HG02610 (cell line): ENCODE data around the gene SLC25A14.

Experiments used
- ATAC-seq: cut with Tn5 transposase; IDR thresholded peaks from one replicate; pipeline ENCODE4 v1.9.1; 2021; ENCODE audit warnings: mild to moderate bottlenecking, moderate library complexity; ENCODE audit not compliant: unreplicated experiment

SLC25A14 gene

GRCh38 chrX:130376077-130376476 is 36.4 kb downstream of the SLC25A14 start:
- no peak for ATAC-seq

GRCh38 chrX:130378024-130378669 is 38.4 kb downstream of the SLC25A14 start:
- ATAC-seq: no peak

DNA sequence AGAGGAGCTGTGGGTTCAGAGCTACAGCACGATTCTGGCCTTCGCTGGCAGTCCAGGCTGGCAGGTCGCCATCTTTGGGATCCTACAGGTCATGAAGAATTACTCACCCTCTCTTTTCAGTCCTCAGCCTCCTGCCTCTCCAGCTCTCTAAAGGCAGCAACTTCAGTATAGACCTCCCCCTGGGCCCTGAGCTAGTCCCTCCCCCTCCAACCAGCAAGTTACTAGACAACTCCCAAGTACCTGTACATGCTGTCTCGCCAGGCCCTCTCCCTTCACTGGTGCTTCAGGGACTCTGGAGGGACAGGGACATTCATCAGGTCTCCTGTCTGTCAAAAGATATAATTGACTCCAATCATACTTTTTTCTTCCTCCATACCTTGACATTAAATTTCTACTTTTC is 45.8 kb downstream of the SLC25A14 start, which contains the start of gene GPR119:
Gene GPR119 (minus strand): TSS at position 155 of the 400 bp plus-strand sequence. CDS start 227 bp downstream, outside the sequence.
- no peak for ATAC-seq

DNA sequence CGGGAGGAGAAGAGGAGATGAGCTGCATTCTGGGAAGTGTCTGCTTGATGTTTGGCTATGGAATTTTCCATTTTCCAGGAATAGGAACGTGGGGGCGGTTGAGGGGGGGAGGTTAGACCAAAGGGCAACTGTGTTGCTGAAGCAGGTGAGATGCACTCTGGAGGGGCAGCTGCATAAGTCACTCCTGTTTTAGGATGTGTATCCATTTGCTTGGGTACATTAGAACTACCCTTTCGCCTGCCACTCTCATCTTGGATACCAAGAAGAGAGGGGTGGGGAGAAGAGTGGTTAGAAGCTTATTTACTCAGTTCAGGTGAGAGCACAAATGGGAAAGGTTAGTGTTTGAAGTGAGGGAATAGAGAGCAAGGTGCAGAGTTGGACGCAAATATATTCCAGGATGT is 46.7 kb downstream of the SLC25A14 start:
- no peak for ATAC-seq

- no peak for ATAC-seq
Measured at GRCh38 chrX:130393451-130394074, 53.8 kb downstream of the SLC25A14 start.

- no peak for ATAC-seq
Measured at GRCh38 chrX:130395341-130395740, 55.6 kb downstream of the SLC25A14 start.

GRCh38 chrX:130401415-130402207 is 61.9 kb downstream of the SLC25A14 start, which contains the start of gene RBMX2:
Gene RBMX2, plus strand, starts transcription at chrX:130401987. Its CDS starts 46 bp downstream, at chrX:130402033.
- peak; percentile 94 for ATAC-seq

- ATAC-seq: no peak
Measured at GRCh38 chrX:130402208-130402684, 62.5 kb downstream of the SLC25A14 start.

GRCh38 chrX:130413415-130413814 is 73.7 kb downstream of the SLC25A14 start:
- no peak for ATAC-seq

GRCh38 chrX:130414800-130415199 is 75.1 kb downstream of the SLC25A14 start:
- ATAC-seq: no peak

- ATAC-seq: no peak
Measured at GRCh38 chrX:130415201-130415600, 75.5 kb downstream of the SLC25A14 start.

DNA sequence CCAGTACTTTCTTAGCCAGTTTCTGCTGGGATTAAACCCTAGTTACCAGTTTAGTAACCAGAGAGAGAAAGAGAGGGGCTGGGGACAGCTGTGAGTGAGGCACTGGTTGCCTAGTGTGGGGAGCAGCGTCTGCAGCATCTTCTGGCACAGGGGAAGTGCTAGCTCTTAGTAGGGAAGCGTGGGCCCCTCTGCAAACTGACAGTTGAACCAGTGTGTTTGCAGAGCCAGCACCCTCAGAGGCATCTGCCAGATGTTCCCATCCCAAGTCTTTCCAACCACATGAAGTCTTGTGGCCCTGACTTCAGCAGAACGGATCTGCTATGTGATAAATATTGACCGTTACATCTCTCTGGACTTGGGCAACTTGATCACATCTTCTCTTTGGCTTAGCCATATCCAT is 77.1 kb downstream of the SLC25A14 start:
- ATAC-seq: no peak

GRCh38 chrX:130418066-130418465 is 78.3 kb downstream of the SLC25A14 start:
- no peak for ATAC-seq

- no peak for ATAC-seq
Measured at GRCh38 chrX:130418740-130419139, 79.0 kb downstream of the SLC25A14 start.

- ATAC-seq: no peak
Measured at GRCh38 chrX:130419263-130419662, 79.5 kb downstream of the SLC25A14 start.
